Smooth muscle cell (in vitro differentiated cells): ENCODE measurements around the gene EMILIN1. TPM values are rescaled to one million over a fixed set of nuclear protein-coding genes. Genes with fewer than 3 reads are reported as not detected.

Experiments used
- DNase-seq: peaks from one replicate; lab custom pipeline; 2025; ENCODE audit not compliant: unreplicated experiment; lab: John Stamatoyannopoulos, UW
- H2AFZ ChIP-seq: fragments of 200-600 bp; sonication (generic); 2 replicates; pipeline ENCODE4 v1.6.0; 2016; ENCODE audit warnings: antibody characterized with exemption, low read depth, mild to moderate bottlenecking
- H3F3A ChIP-seq: fragments of 200-600 bp; sonication (generic); 2 replicates; pipeline ENCODE4 v1.6.0; 2017; ENCODE audit warnings: antibody characterized with exemption, low read depth
- H3K27ac ChIP-seq: fragments of 200-600 bp; sonication (generic); 2 replicates; pipeline ENCODE4 v1.5.1; 2016; ENCODE audit warnings: low read depth, mild to moderate bottlenecking
- H3K27me3 ChIP-seq: fragments of 200-600 bp; sonication (generic); 2 replicates; pipeline ENCODE4 v1.6.1; 2016; ENCODE audit warnings: low read depth, mild to moderate bottlenecking
- H3K36me3 ChIP-seq: fragments of 200-600 bp; sonication (generic); 2 replicates; pipeline ENCODE4 v1.5.1; 2016; ENCODE audit warnings: low read depth
- H3K4me1 ChIP-seq: fragments of 200-600 bp; sonication (generic); 2 replicates; pipeline ENCODE4 v1.5.1; 2016; ENCODE audit warnings: low read depth
- H3K4me2 ChIP-seq: fragments of 200-600 bp; sonication (generic); 2 replicates; pipeline ENCODE4 v1.6.0; 2016; ENCODE audit warnings: mild to moderate bottlenecking
- H3K4me3 ChIP-seq: fragments of 200-600 bp; sonication (generic); 2 replicates; pipeline ENCODE4 v1.5.1; 2016; ENCODE audit warnings: mild to moderate bottlenecking
- H3K79me2 ChIP-seq: fragments of 200-600 bp; sonication (generic); 2 replicates; pipeline ENCODE4 v1.6.0; 2016; ENCODE audit warnings: low read depth, mild to moderate bottlenecking
- H3K9ac ChIP-seq: fragments of 200-600 bp; sonication (generic); 2 replicates; pipeline ENCODE4 v1.6.0; 2016; ENCODE audit warnings: low read depth
- H3K9me3 ChIP-seq: fragments of 200-600 bp; sonication (generic); replicated peaks from 2 replicates; pipeline ENCODE4 v1.5.1; 2016; ENCODE audit warnings: low read depth
- H4K20me1 ChIP-seq: fragments of 200-600 bp; sonication (generic); 2 replicates; pipeline ENCODE4 v1.6.0; 2016; ENCODE audit warnings: low read depth
- WGBS: methylation state at CpG from one replicate; pipeline ENCODE4 v1.1.7; 2016; ENCODE audit warnings: low lambda C conversion rate; 5-methylcytosine and 5-hydroxymethylcytosine counted together
- polyA plus RNA-seq: library from polyadenylated mRNA; unstranded; fragments of >200 nt; fragmentation: Nextera tagmentation; extraction: Ambion mirVana; gene quantifications from 2 replicates; pipeline ENCODE4 v1.2.1, GENCODE V29; 2016
- total RNA-seq: library from RNA; depleted of rRNA; stranded (reverse); fragments of >200 nt; gene quantifications from 2 replicates; pipeline ENCODE4 v1.2.3, GENCODE V29; 2014
- TF ChIP-seq, protein P1 (sequence below): fragments of 200-600 bp; sonication (generic); IDR thresholded peaks from 2 replicates; pipeline ENCODE4 v1.5.1; 2017; ENCODE audit warnings: borderline replicate concordance, mild to moderate bottlenecking, antibody characterized with exemption; ENCODE audit not compliant: insufficient read depth, poor library complexity, severe bottlenecking

The EMILIN1 gene
- total and polyA plus RNA-seq, 2 experiments from 2014 or later = 111 to 518 TPM

GRCh38 chr2:27126252-27126710 lies 47.9 kb downstream of the EMILIN1 start:
- Histone ChIP-seq H4K20me1 (no peaks in the 10 kb centered on the region), H3K4me1 (no peaks in the 10 kb centered on the region), H3K4me3 (no peak overlapping the region), H3F3A (no peaks in the 10 kb centered on the region), H3K27me3 (peaks cover 21% of the 10 kb centered on the region), H3K36me3 (no peaks in the 10 kb centered on the region), H3K27ac (no peak overlapping the region), H3K9me3 (no peaks in the 10 kb centered on the region), H3K79me2 (no peaks in the 10 kb centered on the region), H3K9ac (no peak overlapping the region), H3K4me2 (no peak overlapping the region), H2AFZ (no peak overlapping the region)
- 72% methylated on average over 5 of the region's 5 CpGs for WGBS
- TF ChIP-seq, protein P1, sequence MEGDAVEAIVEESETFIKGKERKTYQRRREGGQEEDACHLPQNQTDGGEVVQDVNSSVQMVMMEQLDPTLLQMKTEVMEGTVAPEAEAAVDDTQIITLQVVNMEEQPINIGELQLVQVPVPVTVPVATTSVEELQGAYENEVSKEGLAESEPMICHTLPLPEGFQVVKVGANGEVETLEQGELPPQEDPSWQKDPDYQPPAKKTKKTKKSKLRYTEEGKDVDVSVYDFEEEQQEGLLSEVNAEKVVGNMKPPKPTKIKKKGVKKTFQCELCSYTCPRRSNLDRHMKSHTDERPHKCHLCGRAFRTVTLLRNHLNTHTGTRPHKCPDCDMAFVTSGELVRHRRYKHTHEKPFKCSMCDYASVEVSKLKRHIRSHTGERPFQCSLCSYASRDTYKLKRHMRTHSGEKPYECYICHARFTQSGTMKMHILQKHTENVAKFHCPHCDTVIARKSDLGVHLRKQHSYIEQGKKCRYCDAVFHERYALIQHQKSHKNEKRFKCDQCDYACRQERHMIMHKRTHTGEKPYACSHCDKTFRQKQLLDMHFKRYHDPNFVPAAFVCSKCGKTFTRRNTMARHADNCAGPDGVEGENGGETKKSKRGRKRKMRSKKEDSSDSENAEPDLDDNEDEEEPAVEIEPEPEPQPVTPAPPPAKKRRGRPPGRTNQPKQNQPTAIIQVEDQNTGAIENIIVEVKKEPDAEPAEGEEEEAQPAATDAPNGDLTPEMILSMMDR = no peak
- DNase-seq = no peak

- 93% methylated on average over 9 of the region's 9 CpGs for WGBS
- Histone ChIP-seq H3F3A (peaks cover 4% of the 10 kb centered on the region), H3K9me3 (no peaks in the 10 kb centered on the region), H3K36me3 (no peaks in the 10 kb centered on the region), H4K20me1 (peaks cover 11% of the 10 kb centered on the region), H2AFZ (no peak overlapping the region), H3K4me3 (no peak overlapping the region), H3K27ac (no peak overlapping the region), H3K4me2 (no peak overlapping the region), H3K9ac (no peak overlapping the region), H3K79me2 (peaks cover 7% of the 10 kb centered on the region), H3K27me3 (peaks cover 3% of the 10 kb centered on the region), H3K4me1 (peaks cover under 1% of the 10 kb centered on the region)
- TF ChIP-seq, protein P1 = no peak
- DNase-seq = no peak
Observed at GRCh38 chr2:27127883-27128667, 49.7 kb downstream of the EMILIN1 start.

DNA sequence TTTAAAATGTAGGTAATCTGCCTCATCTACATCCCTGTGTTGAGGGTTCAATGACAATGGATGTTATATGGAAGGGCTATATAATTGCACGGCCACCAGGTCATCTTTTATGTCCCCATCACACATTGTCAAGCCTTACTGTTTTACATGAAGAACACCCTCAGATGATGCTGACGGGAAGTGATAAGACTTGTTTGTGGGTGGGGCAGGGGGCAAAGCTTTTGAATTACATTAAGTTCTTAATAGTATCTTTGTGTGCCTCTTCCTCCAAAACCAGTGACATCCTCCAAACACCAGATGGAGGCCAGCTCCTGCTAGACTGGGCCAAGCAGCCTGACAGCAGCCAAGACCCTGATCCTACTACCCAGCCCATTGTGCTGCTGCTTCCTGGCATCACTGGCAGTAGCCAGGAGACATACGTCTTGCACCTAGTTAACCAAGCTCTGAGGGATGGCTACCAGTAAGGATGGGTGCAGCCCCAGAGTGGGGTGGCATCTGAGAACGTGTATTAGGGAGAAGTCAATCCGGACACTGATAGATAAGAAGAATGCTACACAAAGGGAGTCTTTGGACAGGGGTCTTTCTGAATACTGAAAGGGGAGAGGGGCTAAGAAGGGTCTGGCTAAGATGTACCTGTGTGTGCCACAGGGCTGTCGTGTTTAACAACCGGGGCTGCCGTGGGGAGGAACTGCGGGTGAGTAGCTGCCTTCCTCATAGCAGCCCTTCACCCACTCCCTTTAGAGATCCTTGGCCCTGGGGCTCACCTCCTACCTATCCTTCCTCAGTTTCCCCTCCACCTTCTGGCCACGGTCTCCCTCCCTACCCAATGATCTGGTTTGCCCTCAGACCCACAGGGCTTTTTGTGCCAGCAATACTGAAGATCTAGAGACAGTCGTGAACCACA lies 50.5 kb downstream of the EMILIN1 start:
- 88% methylated on average over 11 of the region's 11 CpGs for WGBS
- DNase-seq = no peak
- no peaks in the 10 kb centered on the region for H3K36me3 ChIP-seq

More for the DNA sequence above, 50.5 kb downstream of the EMILIN1 start:
- TF ChIP-seq, protein P1 = no peak
- H3F3A ChIP-seq = peaks cover 4% of the 10 kb centered on the region
- no peak overlapping the region for H3K4me2 ChIP-seq
- peaks cover 15% of the 10 kb centered on the region for H3K79me2 ChIP-seq
- H3K27ac ChIP-seq = no peak overlapping the region
- H3K27me3 ChIP-seq = no peaks in the 10 kb centered on the region
- H3K4me1 ChIP-seq = peaks cover 6% of the 10 kb centered on the region
- peaks cover 18% of the 10 kb centered on the region for H4K20me1 ChIP-seq
- no peaks in the 10 kb centered on the region for H3K9me3 ChIP-seq
- H3K4me3 ChIP-seq = no peak overlapping the region
- no peak overlapping the region for H3K9ac ChIP-seq
- no peak overlapping the region for H2AFZ ChIP-seq
